MM.1S (cell line): ENCODE measurements around the gene PDCD5.

Source experiments
- DNase-seq: peaks from one replicate; pipeline ENCODE4 v3.0.0-alpha.2; 2015
- H2AFZ ChIP-seq: fragments of 300-600 bp; sonication (generic); 2 replicates; pipeline ENCODE4 v1.6.0; 2016; ENCODE audit warnings: antibody characterized with exemption, low read length
- H3F3A ChIP-seq: fragments of 300-600 bp; sonication (generic); 2 replicates; pipeline ENCODE4 v1.6.1; 2016; ENCODE audit warnings: mild to moderate bottlenecking, antibody characterized with exemption, low read length, moderate library complexity, mixed read lengths; ENCODE audit not compliant: insufficient read depth
- H3K27ac ChIP-seq: fragments of 300-600 bp; sonication (generic); 2 replicates; pipeline ENCODE4 v1.5.1; 2016; ENCODE audit warnings: mild to moderate bottlenecking, low read length
- H3K27me3 ChIP-seq: fragments of 300-600 bp; sonication (generic); replicated peaks from 2 replicates; pipeline ENCODE4 v1.6.0; 2016; ENCODE audit warnings: low read length; ENCODE audit not compliant: insufficient read depth
- H3K36me3 ChIP-seq: fragments of 300-600 bp; sonication (generic); replicated peaks from 2 replicates; pipeline ENCODE4 v1.6.1; 2016; ENCODE audit warnings: mild to moderate bottlenecking, low read length, mixed read lengths; ENCODE audit not compliant: insufficient read depth
- H3K4me1 ChIP-seq: fragments of 300-600 bp; sonication (generic); 2 replicates; pipeline ENCODE4 v1.6.1; 2016; ENCODE audit warnings: low read length, mixed read lengths
- H3K4me2 ChIP-seq: fragments of 300-600 bp; sonication (generic); 2 replicates; pipeline ENCODE4 v1.6.0; 2016; ENCODE audit warnings: low read depth, low read length
- H3K4me3 ChIP-seq: fragments of 300-600 bp; sonication (generic); 2 replicates; pipeline ENCODE4 v1.5.1; 2016; ENCODE audit warnings: low read length, mixed read lengths
- H3K79me2 ChIP-seq: fragments of 300-600 bp; sonication (generic); 2 replicates; pipeline ENCODE4 v1.6.1; 2016; ENCODE audit warnings: mixed run types, low read length, mixed read lengths
- H3K9ac ChIP-seq: fragments of 300-600 bp; sonication (generic); 2 replicates; pipeline ENCODE4 v1.6.1; 2016; ENCODE audit warnings: low read length, mixed read lengths
- H3K9me2 ChIP-seq: fragments of 300-600 bp; sonication (generic); replicated peaks from 2 replicates; pipeline ENCODE4 v1.6.1; 2016; ENCODE audit warnings: mild to moderate bottlenecking, low read length, mixed read lengths; ENCODE audit not compliant: insufficient read depth
- H3K9me3 ChIP-seq: fragments of 300-600 bp; sonication (generic); replicated peaks from 2 replicates; pipeline ENCODE4 v1.6.1; 2016; ENCODE audit warnings: mild to moderate bottlenecking, low read length, mixed read lengths; ENCODE audit not compliant: insufficient read depth
- H4K20me1 ChIP-seq: fragments of 300-600 bp; sonication (generic); 2 replicates; pipeline ENCODE4 v1.6.1; 2016; ENCODE audit warnings: mild to moderate bottlenecking, low read length, moderate library complexity, mixed read lengths; ENCODE audit not compliant: insufficient read depth
- EZH2 ChIP-seq: fragments of 300-600 bp; sonication (generic); optimal IDR thresholded peaks from 2 replicates; pipeline ENCODE3; 2017; ENCODE audit warnings: low read depth, mild to moderate bottlenecking, antibody characterized with exemption, low read length, mixed read lengths
- EZH2phosphoT487 ChIP-seq: fragments of 300-600 bp; sonication (generic); IDR thresholded peaks from 2 replicates; pipeline ENCODE4 v1.6.1; 2018; ENCODE audit warnings: antibody characterized with exemption, low read length
- TF ChIP-seq, protein P1 (sequence below): fragments of 300-600 bp; sonication (generic); IDR thresholded peaks from 2 replicates; pipeline ENCODE4 v1.5.1; 2016; ENCODE audit warnings: antibody characterized with exemption, low read length, mixed read lengths

Gene PDCD5, protein sequence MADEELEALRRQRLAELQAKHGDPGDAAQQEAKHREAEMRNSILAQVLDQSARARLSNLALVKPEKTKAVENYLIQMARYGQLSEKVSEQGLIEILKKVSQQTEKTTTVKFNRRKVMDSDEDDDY

DNA sequence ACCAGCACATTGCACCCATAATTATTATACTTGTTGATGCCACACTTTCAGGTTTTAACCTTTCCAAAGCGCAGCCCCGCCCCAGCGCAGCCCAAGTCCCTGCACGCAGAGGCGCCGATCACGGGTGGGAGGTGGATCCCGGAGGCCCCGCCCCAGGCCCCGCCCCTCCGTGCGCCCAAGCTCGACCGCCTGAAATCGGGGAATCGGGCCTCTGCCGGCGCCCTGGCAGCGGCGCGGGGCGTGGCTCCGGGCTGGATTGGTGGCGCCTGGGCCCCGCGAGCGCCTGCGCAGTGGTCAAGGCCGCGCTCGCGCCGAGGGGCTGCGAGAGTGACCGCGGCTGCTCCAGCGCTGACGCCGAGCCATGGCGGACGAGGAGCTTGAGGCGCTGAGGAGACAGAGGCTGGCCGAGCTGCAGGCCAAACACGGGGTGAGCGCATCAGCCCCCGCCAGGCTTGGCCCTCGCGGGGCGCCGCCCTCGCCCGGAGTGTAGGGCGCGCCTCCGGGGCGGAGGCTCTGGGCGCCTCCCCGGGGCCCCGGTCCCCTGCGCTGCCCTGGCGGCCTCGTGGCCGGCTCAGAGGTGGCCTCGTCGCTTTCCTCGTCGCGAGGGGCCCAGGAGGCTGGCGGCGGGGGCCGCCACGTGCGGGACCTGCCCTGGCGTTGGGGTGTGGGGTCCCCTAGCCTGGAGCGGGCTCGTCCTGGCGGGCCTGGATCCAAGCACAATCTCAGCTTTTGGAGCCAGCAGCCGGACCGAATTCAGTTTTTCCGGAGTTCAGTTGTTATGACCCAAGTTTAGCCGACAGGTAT lies at the start of gene PDCD5:
Gene PDCD5 (plus strand): TSS at position 290 of the 804 bp plus-strand sequence. CDS start 72 bp downstream, at position 362.
- Histone ChIP-seq H2AFZ (peak within 1 kb of the TSS; percentile 91), H3K27ac (peak within 1 kb of the TSS; percentile 42; the same call in 1 of the 2 replicates)
- TF ChIP-seq, protein P1, sequence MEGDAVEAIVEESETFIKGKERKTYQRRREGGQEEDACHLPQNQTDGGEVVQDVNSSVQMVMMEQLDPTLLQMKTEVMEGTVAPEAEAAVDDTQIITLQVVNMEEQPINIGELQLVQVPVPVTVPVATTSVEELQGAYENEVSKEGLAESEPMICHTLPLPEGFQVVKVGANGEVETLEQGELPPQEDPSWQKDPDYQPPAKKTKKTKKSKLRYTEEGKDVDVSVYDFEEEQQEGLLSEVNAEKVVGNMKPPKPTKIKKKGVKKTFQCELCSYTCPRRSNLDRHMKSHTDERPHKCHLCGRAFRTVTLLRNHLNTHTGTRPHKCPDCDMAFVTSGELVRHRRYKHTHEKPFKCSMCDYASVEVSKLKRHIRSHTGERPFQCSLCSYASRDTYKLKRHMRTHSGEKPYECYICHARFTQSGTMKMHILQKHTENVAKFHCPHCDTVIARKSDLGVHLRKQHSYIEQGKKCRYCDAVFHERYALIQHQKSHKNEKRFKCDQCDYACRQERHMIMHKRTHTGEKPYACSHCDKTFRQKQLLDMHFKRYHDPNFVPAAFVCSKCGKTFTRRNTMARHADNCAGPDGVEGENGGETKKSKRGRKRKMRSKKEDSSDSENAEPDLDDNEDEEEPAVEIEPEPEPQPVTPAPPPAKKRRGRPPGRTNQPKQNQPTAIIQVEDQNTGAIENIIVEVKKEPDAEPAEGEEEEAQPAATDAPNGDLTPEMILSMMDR, result no peak
- no peak for TF ChIP-seq EZH2

DNA sequence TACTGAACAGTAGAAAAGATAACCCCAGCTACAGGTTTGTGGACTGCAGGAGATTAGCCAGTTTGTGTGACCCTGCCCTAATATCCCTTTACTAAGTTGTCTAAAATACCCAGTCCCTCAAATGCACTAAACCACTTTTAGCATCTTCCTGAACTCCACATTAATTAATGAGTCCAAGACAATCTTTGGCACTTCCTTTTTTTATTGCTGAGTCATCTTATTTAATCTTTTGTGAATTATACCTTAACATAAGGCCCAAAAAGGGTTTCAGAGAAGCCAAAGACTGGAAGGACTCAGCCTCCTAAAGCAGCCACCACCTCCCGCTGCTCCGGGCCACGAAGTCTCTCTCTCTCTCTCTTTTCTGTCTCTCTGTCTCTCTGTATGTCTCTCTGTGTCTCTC lies 48.8 kb upstream of the PDCD5 start:
- no peaks in the 10 kb centered on the region for H3K9me2 ChIP-seq
- no peaks in the 10 kb centered on the region for H4K20me1 ChIP-seq
- no peak overlapping the region for H3K4me2 ChIP-seq
- no peaks in the 10 kb centered on the region for H3K36me3 ChIP-seq
- no peaks in the 10 kb centered on the region for H3K9me3 ChIP-seq
- H3K27ac ChIP-seq, result no peak overlapping the region
- H3F3A ChIP-seq, result no peaks in the 10 kb centered on the region
- no peaks in the 10 kb centered on the region for H3K79me2 ChIP-seq
- no peaks in the 10 kb centered on the region for H3K27me3 ChIP-seq
- H3K4me1 ChIP-seq, result no peaks in the 10 kb centered on the region
- no peak overlapping the region for H2AFZ ChIP-seq
- H3K4me3 ChIP-seq, result no peak overlapping the region
- no peak for DNase-seq
- TF ChIP-seq EZH2 (no peak), EZH2phosphoT487 (no peak)
- TF ChIP-seq, protein P1, result no peak
- H3K9ac ChIP-seq, result no peak overlapping the region

More for the DNA sequence above, at the start of gene PDCD5:
- no peaks in the 10 kb centered on the region for H4K20me1 ChIP-seq
- peak within 1 kb of the TSS; percentile 62 for H3K4me2 ChIP-seq
- peaks cover 5% of the 10 kb centered on the region; the same call in 1 of the 2 replicates for H3K36me3 ChIP-seq
- peaks cover 11% of the 10 kb centered on the region; the same call in 1 of the 2 replicates for H3K4me1 ChIP-seq
- H3K9ac ChIP-seq, result peak within 1 kb of the TSS; percentile 90
- no peaks in the 10 kb centered on the region for H3K9me2 ChIP-seq
- no peaks in the 10 kb centered on the region for H3F3A ChIP-seq
- no peaks in the 10 kb centered on the region for H3K9me3 ChIP-seq
- peaks cover 32% of the 10 kb centered on the region for H3K79me2 ChIP-seq
- H3K4me3 ChIP-seq, result peak within 1 kb of the TSS; percentile 98
- DNase-seq, result peak; percentile 96
- 0 out of 2 replicates have a peak, but pooled peaks cover 7% of the 10 kb centered on the region for H3K27me3 ChIP-seq

DNA sequence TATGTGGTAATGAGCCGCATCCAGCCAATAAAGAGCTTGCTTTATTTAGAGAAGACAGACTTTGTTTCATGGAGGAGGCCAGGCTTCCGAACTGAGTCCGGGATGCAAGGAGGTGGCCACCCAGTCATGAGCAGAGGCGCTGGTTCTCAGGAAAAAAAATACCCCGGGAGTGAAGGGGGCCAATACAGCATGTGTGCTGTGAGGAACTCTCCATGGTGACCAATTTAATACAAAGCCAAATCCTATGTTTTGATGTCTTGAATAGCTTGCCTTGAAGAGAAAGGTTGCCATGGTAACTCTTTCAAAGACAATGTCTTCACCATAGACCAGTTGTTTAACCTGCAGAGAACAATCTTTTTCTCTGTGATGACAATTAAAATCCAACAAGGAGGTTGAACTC lies 43.4 kb upstream of the PDCD5 start:
- H3K9me3 ChIP-seq, result no peaks in the 10 kb centered on the region
- TF ChIP-seq EZH2 (no peak), EZH2phosphoT487 (no peak)
- TF ChIP-seq, protein P1, result no peak
- H3K36me3 ChIP-seq, result no peaks in the 10 kb centered on the region
- no peaks in the 10 kb centered on the region; the same call in 1 of the 2 replicates for H3K27me3 ChIP-seq
- H2AFZ ChIP-seq, result no peak overlapping the region
- H3K27ac ChIP-seq, result no peak overlapping the region
- H3K9me2 ChIP-seq, result no peaks in the 10 kb centered on the region
- H3K4me1 ChIP-seq, result no peaks in the 10 kb centered on the region
- H4K20me1 ChIP-seq, result no peaks in the 10 kb centered on the region
- no peaks in the 10 kb centered on the region for H3F3A ChIP-seq
- DNase-seq, result no peak
- H3K4me3 ChIP-seq, result no peak overlapping the region
- no peak overlapping the region for H3K4me2 ChIP-seq
- no peak overlapping the region for H3K9ac ChIP-seq
- no peaks in the 10 kb centered on the region for H3K79me2 ChIP-seq
